Neuronal stem cell (in vitro differentiated cells): ENCODE measurements around the gene VWA8.

Experiments used
- DNase-seq: peaks from one replicate; pipeline ENCODE4 v3.0.0-alpha.2; 2013; ENCODE audit warnings: low spot score
- H2AFZ ChIP-seq: one replicate; pipeline ENCODE4 v1.6.1; 2013; ENCODE audit warnings: mild to moderate bottlenecking, low read length, inconsistent platforms
- H2AK5ac ChIP-seq: 2 replicates; pipeline ENCODE4 v1.6.1; 2013; ENCODE audit warnings: low read depth, mild to moderate bottlenecking, inconsistent platforms, low read length, moderate library complexity, mixed read lengths
- H2BK120ac ChIP-seq: 2 replicates; pipeline ENCODE4 v1.6.1; 2013; ENCODE audit warnings: low read depth, mild to moderate bottlenecking, inconsistent platforms, low read length, moderate library complexity, mixed read lengths
- H2BK12ac ChIP-seq: one replicate; pipeline ENCODE4 v1.6.1; 2013; ENCODE audit warnings: low read length, inconsistent platforms
- H2BK15ac ChIP-seq: 2 replicates; pipeline ENCODE4 v1.6.1; 2013; ENCODE audit warnings: mild to moderate bottlenecking, low read length, inconsistent platforms, mixed read lengths
- H2BK5ac ChIP-seq: one replicate; pipeline ENCODE4 v1.6.1; 2013; ENCODE audit warnings: inconsistent platforms, mild to moderate bottlenecking, low read length, moderate library complexity
- H3K14ac ChIP-seq: one replicate; pipeline ENCODE4 v1.6.1; 2013; ENCODE audit warnings: low read length, inconsistent platforms
- H3K18ac ChIP-seq: 2 replicates; pipeline ENCODE4 v1.6.1; 2013; ENCODE audit warnings: low read length, inconsistent platforms
- H3K23ac ChIP-seq: 2 replicates; pipeline ENCODE4 v1.6.1; 2013; ENCODE audit warnings: low read depth, mild to moderate bottlenecking, mixed read lengths, low read length, inconsistent platforms; ENCODE audit not compliant: poor library complexity
- H3K27ac ChIP-seq: replicated peaks from 3 replicates; pipeline ENCODE4 v1.5.1; 2013; ENCODE audit warnings: low read length, inconsistent platforms
- H3K27me3 ChIP-seq, 3 experiments: 2 replicates each; pipeline ENCODE4 v1.6.1; 2013; ENCODE audit warnings: low read length in 3 of 3, mild to moderate bottlenecking in 2 of 3, inconsistent platforms in 1 of 3, low read depth in 1 of 3, mixed read lengths in 1 of 3, moderate library complexity in 1 of 3; ENCODE audit not compliant: control insufficient read depth in 3 of 3, insufficient read depth in 3 of 3
- H3K36me3 ChIP-seq, 2 donors: replicated peaks in 1 of 2; 2 replicates each; pipeline ENCODE4 v1.6.1; 2013; ENCODE audit warnings: low read length in 2 of 2; ENCODE audit not compliant: control insufficient read depth in 2 of 2, insufficient read depth in 2 of 2
- H3K4ac ChIP-seq: 2 replicates; pipeline ENCODE4 v1.6.1; 2013; ENCODE audit warnings: inconsistent platforms, mild to moderate bottlenecking, low read length, moderate library complexity
- H3K4me1 ChIP-seq, 2 donors: 1 replicate in 1 of 2; 2 replicates in 1 of 2; pipeline ENCODE4 v1.6.1; 2013; ENCODE audit warnings: low read length in 2 of 2, low read depth in 1 of 2; ENCODE audit not compliant: control insufficient read depth in 2 of 2, insufficient read depth in 1 of 2
- H3K4me2 ChIP-seq: one replicate; pipeline ENCODE4 v1.6.1; 2013; ENCODE audit warnings: mild to moderate bottlenecking, low read length, inconsistent platforms; ENCODE audit not compliant: insufficient read depth, poor library complexity, severe bottlenecking
- H3K4me3 ChIP-seq, 2 donors: 2 replicates each; pipeline ENCODE4 v1.5.1; 2013; ENCODE audit warnings: low read length in 2 of 2, mild to moderate bottlenecking in 2 of 2, inconsistent platforms in 1 of 2, moderate library complexity in 1 of 2
- H3K79me1 ChIP-seq: one replicate; pipeline ENCODE4 v1.6.1; 2013; ENCODE audit warnings: low read depth, mild to moderate bottlenecking, inconsistent platforms, low read length, moderate library complexity
- H3K9ac ChIP-seq: one replicate; pipeline ENCODE4 v1.6.1; 2013; ENCODE audit warnings: mild to moderate bottlenecking, low read depth, low read length, inconsistent platforms; ENCODE audit not compliant: poor library complexity
- H3K9me3 ChIP-seq, 2 donors: replicated peaks in 1 of 2; 2 replicates each; pipeline versions ENCODE3 to v1.6.1; 2013; ENCODE audit warnings: low read length in 2 of 2, mild to moderate bottlenecking in 2 of 2, inconsistent platforms in 1 of 2, low read depth in 1 of 2, mixed read lengths in 1 of 2, moderate library complexity in 1 of 2; ENCODE audit not compliant: control insufficient read depth in 2 of 2, insufficient read depth in 1 of 2
- H4K8ac ChIP-seq: one replicate; pipeline ENCODE4 v1.6.1; 2013; ENCODE audit warnings: low read depth, mild to moderate bottlenecking, inconsistent platforms, low read length, moderate library complexity
- H4K91ac ChIP-seq: one replicate; pipeline ENCODE4 v1.6.1; 2013; ENCODE audit warnings: low read length, low read depth, mild to moderate bottlenecking, inconsistent platforms; ENCODE audit not compliant: poor library complexity
- WGBS, 2 donors: extraction: QIAGEN DNeasy Blood & Tissue Kit; methylation state at CpG; one replicate each; pipeline ENCODE4 v1.1.7; 2013; ENCODE audit warnings: missing lambda C conversion rate in 2 of 2, mixed read lengths in 1 of 2; ENCODE audit not compliant: insufficient read length in 2 of 2, insufficient replicate concordance in 1 of 2; ENCODE audit errors: extremely low coverage in 2 of 2; 5-methylcytosine and 5-hydroxymethylcytosine counted together

Gene VWA8

GRCh38 chr13:41562083-41562482, 398.8 kb downstream of the VWA8 start:
- no peak for DNase-seq
- no CpG with 5 or more reads among the region's 7 CpGs for WGBS, 2 donors
- Histone ChIP-seq H3K9ac (no peak overlapping the region), H4K8ac (no peak overlapping the region), H4K91ac (no peak overlapping the region), H3K18ac (no peak overlapping the region), H3K4ac (no peak overlapping the region), H3K4me1 (peaks cover 16 to 40% of the 10 kb centered on the region in 2 donors), H2BK12ac (no peak overlapping the region), H3K79me1 (no peaks in the 10 kb centered on the region), H3K4me3 (no peak overlapping the region), H3K14ac (no peak overlapping the region), H3K9me3 (no peaks in the 10 kb centered on the region), H2BK15ac (no peak overlapping the region), H2AFZ (no peak overlapping the region), H2BK120ac (no peak overlapping the region), H2AK5ac (no peak overlapping the region), H3K4me2 (no peak overlapping the region), H3K27ac (no peak overlapping the region), H3K23ac (no peak overlapping the region), H2BK5ac (no peak overlapping the region), H3K27me3 (no peaks in the 10 kb centered on the region), H3K36me3 (no peaks in the 10 kb centered on the region)

- Histone ChIP-seq H3K14ac (no peak overlapping the region), H3K36me3 (no peaks in the 10 kb centered on the region), H3K79me1 (no peaks in the 10 kb centered on the region), H2BK5ac (no peak overlapping the region), H3K9ac (no peak overlapping the region), H3K4ac (no peak overlapping the region), H3K27ac (no peak overlapping the region), H2BK12ac (no peak overlapping the region), H3K9me3 (no peaks in the 10 kb centered on the region), H2AFZ (no peak overlapping the region), H2BK120ac (no peak overlapping the region), H3K27me3 (no peaks in the 10 kb centered on the region), H3K4me1 (peaks cover 16 to 40% of the 10 kb centered on the region in 2 donors), H3K18ac (no peak overlapping the region), H3K4me2 (no peak overlapping the region), H2BK15ac (no peak overlapping the region), H3K4me3 (no peak overlapping the region), H4K91ac (no peak overlapping the region), H2AK5ac (no peak overlapping the region), H4K8ac (no peak overlapping the region), H3K23ac (no peak overlapping the region)
- WGBS, 2 donors, result no CpG with 5 or more reads among the region's 4 CpGs
- DNase-seq, result no peak
These were observed 399.7 kb downstream of the VWA8 start for GRCh38 chr13:41561170-41561569.

- H2BK15ac ChIP-seq, result no peak overlapping the region
- no peak overlapping the region for H3K4ac ChIP-seq
These were observed 401.9 kb downstream of the VWA8 start for GRCh38 chr13:41558781-41559560.

GRCh38 chr13:41557719-41558118, 403.2 kb downstream of the VWA8 start:
- H3K4ac ChIP-seq, result no peak overlapping the region
- no peak overlapping the region for H2BK120ac ChIP-seq
- H3K14ac ChIP-seq, result no peak overlapping the region
- no peak overlapping the region for H4K91ac ChIP-seq
- no peak overlapping the region for H4K8ac ChIP-seq
- H3K27me3 ChIP-seq, result no peaks in the 10 kb centered on the region
- H3K9me3 ChIP-seq, result no peaks in the 10 kb centered on the region
- no peaks in the 10 kb centered on the region for H3K79me1 ChIP-seq
- no CpG with 5 or more reads among the region's 2 CpGs for WGBS, 2 donors
- no peak overlapping the region for H3K18ac ChIP-seq
- H2AK5ac ChIP-seq, result no peak overlapping the region
- H3K9ac ChIP-seq, result no peak overlapping the region
- no peak overlapping the region for H3K4me3 ChIP-seq
- H2BK12ac ChIP-seq, result no peak overlapping the region
- no peak overlapping the region for H3K23ac ChIP-seq
- no peak overlapping the region for H3K4me2 ChIP-seq
- no peak overlapping the region for H2BK5ac ChIP-seq
- no peak for DNase-seq
- no peaks in the 10 kb centered on the region for H3K36me3 ChIP-seq
- H2AFZ ChIP-seq, result no peak overlapping the region
- H3K4me1 ChIP-seq, result peaks cover 1 to 15% of the 10 kb centered on the region in 2 donors
- H3K27ac ChIP-seq, result no peak overlapping the region
- H2BK15ac ChIP-seq, result no peak overlapping the region

More at GRCh38 chr13:41558781-41559560, 401.9 kb downstream of the VWA8 start:
- Histone ChIP-seq H3K36me3 (no peaks in the 10 kb centered on the region), H3K79me1 (no peaks in the 10 kb centered on the region), H2BK12ac (no peak overlapping the region), H3K9ac (no peak overlapping the region), H2AFZ (peak overlapping the region; percentile 18), H2AK5ac (no peak overlapping the region), H3K14ac (no peak overlapping the region), H3K9me3 (no peaks in the 10 kb centered on the region), H2BK120ac (no peak overlapping the region), H4K8ac (no peak overlapping the region), H3K27me3 (no peaks in the 10 kb centered on the region), H3K4me3 (no peak overlapping the region), H3K4me2 (no peak overlapping the region), H2BK5ac (no peak overlapping the region), H3K27ac (no peak overlapping the region), H4K91ac (no peak overlapping the region), H3K4me1 (peaks cover 4 to 23% of the 10 kb centered on the region in 2 donors), H3K23ac (no peak overlapping the region), H3K18ac (no peak overlapping the region)
- no CpG with 5 or more reads among the region's 3 CpGs for WGBS, 2 donors
- DNase-seq, result no peak
